Measurements from ENCODE around the gene BRD7.

BRD7 gene

GRCh38 chr16:50402298-50402895 lies 33.6 kb upstream of the BRD7 start:
- no peak for DNase-seq (ENCODE audit: low spot score)
- no peak for TF ChIP-seq CTCF (IDR thresholded peaks at IDR 0.05; ENCODE audit: extremely low read depth, missing control alignments)

DNA sequence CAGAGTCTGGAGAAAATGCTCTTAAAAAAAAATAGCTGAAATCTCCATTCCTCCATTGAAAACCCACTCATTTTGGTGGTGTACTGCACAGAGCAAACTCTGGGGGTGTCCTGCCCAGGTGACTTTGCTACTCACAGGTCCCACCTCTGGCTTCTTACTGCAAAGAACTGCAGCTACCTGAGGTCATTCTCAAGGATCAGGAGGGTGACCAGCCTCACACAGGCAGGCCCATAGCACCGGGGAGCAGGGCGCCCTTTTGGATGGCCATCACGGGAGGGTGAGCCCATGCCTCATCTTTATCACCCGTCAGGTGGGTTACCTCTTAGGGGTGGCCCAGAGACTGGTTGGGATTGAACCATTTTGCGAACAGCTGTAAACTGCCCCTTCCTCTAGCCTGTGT lies 32.6 kb upstream of the BRD7 start:
- TF ChIP-seq CTCF (IDR thresholded peaks at IDR 0.05; ENCODE audit: extremely low read depth, missing control alignments): no peak
- no peak for DNase-seq (ENCODE audit: low spot score)

- DNase-seq (ENCODE audit: low spot score): no peak
- TF ChIP-seq CTCF (IDR thresholded peaks at IDR 0.05; ENCODE audit: extremely low read depth, missing control alignments): no peak
These were observed 32.2 kb upstream of the BRD7 start for GRCh38 chr16:50400967-50401348.

DNA sequence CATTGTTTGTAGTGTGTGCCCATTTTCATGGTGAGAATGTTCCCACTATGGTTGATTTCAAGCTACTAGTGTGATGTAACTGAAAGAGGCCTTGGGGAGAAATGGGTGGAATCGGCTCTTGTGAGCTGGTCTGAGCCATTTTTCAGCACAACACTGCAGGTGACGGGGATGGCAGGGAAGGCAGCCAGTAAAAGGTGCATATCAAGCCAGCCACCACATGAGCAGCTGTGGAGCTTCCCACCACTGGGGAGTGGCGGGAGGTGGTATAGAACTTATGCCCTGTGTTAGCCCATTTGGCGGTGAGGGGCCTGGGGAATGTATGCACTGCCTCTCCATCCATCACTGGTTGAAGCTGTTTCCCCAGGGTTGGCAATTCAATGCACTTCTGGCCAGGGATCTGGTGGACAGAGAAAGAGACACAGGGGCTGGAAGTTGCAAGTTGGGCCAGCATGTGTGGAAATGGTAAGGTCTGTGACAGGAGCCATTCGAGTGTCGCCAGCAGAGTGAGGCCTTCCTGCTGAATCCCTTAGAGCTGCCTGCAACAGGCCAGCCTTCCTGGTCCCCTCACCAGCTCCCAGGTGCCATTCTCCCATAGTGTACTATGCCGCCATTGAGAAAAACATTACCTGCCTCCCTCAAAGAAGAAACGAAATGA lies 31.7 kb upstream of the BRD7 start:
- no peak for DNase-seq (ENCODE audit: low spot score)
- no peak for TF ChIP-seq CTCF (IDR thresholded peaks at IDR 0.05; ENCODE audit: extremely low read depth, missing control alignments)

GRCh38 chr16:50399411-50399810 lies 30.6 kb upstream of the BRD7 start:
- no peak for TF ChIP-seq CTCF (IDR thresholded peaks at IDR 0.05; ENCODE audit: extremely low read depth, missing control alignments)
- DNase-seq (ENCODE audit: low spot score): no peak

DNA sequence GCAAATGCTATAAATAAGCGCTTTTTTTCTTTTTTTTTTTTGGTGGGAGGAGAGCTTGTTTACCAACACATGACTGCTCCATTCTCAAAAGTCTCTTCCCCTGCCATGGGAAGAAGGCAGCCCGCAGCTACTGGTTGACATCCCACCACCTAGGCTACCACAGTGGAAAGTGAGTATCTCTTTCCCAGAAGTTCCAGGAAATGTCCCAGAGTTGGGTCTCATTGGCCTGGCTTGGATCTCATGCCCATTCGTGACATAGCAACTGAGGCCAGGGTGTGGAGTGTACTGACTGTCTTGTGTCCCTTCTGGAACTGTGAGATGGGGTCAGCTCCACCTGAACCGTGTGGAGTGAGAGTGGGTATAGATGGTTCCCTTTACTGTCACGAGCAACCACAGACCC lies 29.5 kb upstream of the BRD7 start:
- no peak for TF ChIP-seq CTCF (IDR thresholded peaks at IDR 0.05; ENCODE audit: extremely low read depth, missing control alignments)
- DNase-seq (ENCODE audit: low spot score): no peak

- TF ChIP-seq CTCF (IDR thresholded peaks at IDR 0.05; ENCODE audit: extremely low read depth, missing control alignments): no peak
- no peak for DNase-seq (ENCODE audit: low spot score)
These were observed 28.2 kb upstream of the BRD7 start for GRCh38 chr16:50396761-50397535.
